OCI-LY1 (cell line): ENCODE results near the gene MMP2.

ENCODE experiments used
- H2AFZ ChIP-seq: fragments of 200-600 bp; sonication (generic), shearing (Covaris generic); 2 replicates; pipeline ENCODE4 v1.6.0; 2014; ENCODE audit warnings: antibody characterized with exemption, mild to moderate bottlenecking, low read length
- H3F3A ChIP-seq: fragments of 200-600 bp; sonication (generic), shearing (Covaris generic); 2 replicates; pipeline ENCODE4 v1.6.0; 2014; ENCODE audit warnings: mild to moderate bottlenecking, antibody characterized with exemption, low read length, moderate library complexity; ENCODE audit not compliant: insufficient read depth
- H3K27ac ChIP-seq: fragments of 200-600 bp; sonication (generic); 2 replicates; pipeline ENCODE4 v1.5.1; 2014; ENCODE audit warnings: low read length, mixed run types, mild to moderate bottlenecking, low read depth; ENCODE audit not compliant: poor library complexity, severe bottlenecking
- H3K27me3 ChIP-seq: fragments of 200-600 bp; sonication (generic); 2 replicates; pipeline ENCODE4 v1.6.0; 2014; ENCODE audit warnings: antibody characterized with exemption, mild to moderate bottlenecking, low read length, moderate library complexity; ENCODE audit not compliant: insufficient read depth
- H3K36me3 ChIP-seq: fragments of 200-600 bp; sonication (generic); 2 replicates; pipeline ENCODE4 v1.6.1; 2014; ENCODE audit warnings: mild to moderate bottlenecking, antibody characterized with exemption, low read length, moderate library complexity, mixed read lengths; ENCODE audit not compliant: insufficient read depth
- H3K4me1 ChIP-seq: fragments of 200-600 bp; sonication (generic); 2 replicates; pipeline ENCODE4 v1.5.1; 2014; ENCODE audit warnings: mild to moderate bottlenecking, low read length, moderate library complexity; ENCODE audit not compliant: insufficient read depth, severe bottlenecking
- H3K4me2 ChIP-seq: fragments of 200-600 bp; sonication (generic), shearing (Covaris generic); 2 replicates; pipeline ENCODE4 v1.6.1; 2014; ENCODE audit warnings: low read length
- H3K4me3 ChIP-seq: fragments of 200-600 bp; sonication (generic); 2 replicates; pipeline ENCODE4 v1.5.1; 2014; ENCODE audit warnings: low read length, low read depth, mild to moderate bottlenecking, mixed read lengths; ENCODE audit not compliant: poor library complexity, severe bottlenecking
- H3K79me2 ChIP-seq: fragments of 200-600 bp; shearing (Covaris generic); 2 replicates; pipeline ENCODE4 v1.6.1; 2016; ENCODE audit warnings: mixed run types, low read length, mixed read lengths; ENCODE audit not compliant: insufficient read depth
- H3K9ac ChIP-seq: fragments of 200-600 bp; sonication (generic), shearing (Covaris generic); 2 replicates; pipeline ENCODE4 v1.6.1; 2014; ENCODE audit warnings: mild to moderate bottlenecking, low read length, mixed read lengths
- H3K9me2 ChIP-seq: fragments of 200-600 bp; sonication (generic), shearing (Covaris generic); 2 replicates; pipeline ENCODE4 v1.6.1; 2014; ENCODE audit warnings: low read depth, mild to moderate bottlenecking, low read length, mixed read lengths
- H3K9me3 ChIP-seq: fragments of 200-600 bp; shearing (Covaris generic); 2 replicates; pipeline ENCODE4 v1.6.1; 2014; ENCODE audit warnings: low read length, mixed read lengths
- H4K20me1 ChIP-seq: fragments of 200-600 bp; sonication (generic), shearing (Covaris generic); 2 replicates; pipeline ENCODE4 v1.6.0; 2016; ENCODE audit warnings: mild to moderate bottlenecking, low read length; ENCODE audit not compliant: insufficient read depth
- EZH2 ChIP-seq: fragments of 200-600 bp; sonication (generic), shearing (Covaris generic); IDR thresholded peaks from 2 replicates; pipeline ENCODE4 v1.8.0; 2017; ENCODE audit warnings: borderline replicate concordance, mixed run types, mild to moderate bottlenecking, antibody characterized with exemption, low read length, moderate library complexity, mixed read lengths
- TF ChIP-seq, protein P1 (sequence below): fragments of 200-600 bp; sonication (generic), shearing (Covaris generic); IDR thresholded peaks from 2 replicates; pipeline ENCODE4 v1.5.1; 2017; ENCODE audit warnings: mild to moderate bottlenecking, antibody characterized with exemption, low read length, moderate library complexity, mixed read lengths

The MMP2 gene

GRCh38 chr16:55464375-55464774, 14.6 kb upstream of the MMP2 start:
- Histone ChIP-seq H3K79me2 (no peaks in the 10 kb centered on the region), H2AFZ (no peak overlapping the region), H3K27me3 (no peaks in the 10 kb centered on the region), H3K4me1 (no peaks in the 10 kb centered on the region), H3K4me3 (no peak overlapping the region), H4K20me1 (no peaks in the 10 kb centered on the region), H3K9me2 (no peaks in the 10 kb centered on the region), H3K9ac (no peak overlapping the region), H3F3A (no peaks in the 10 kb centered on the region), H3K9me3 (no peaks in the 10 kb centered on the region), H3K27ac (no peak overlapping the region), H3K4me2 (no peak overlapping the region), H3K36me3 (no peaks in the 10 kb centered on the region)
- no peak for TF ChIP-seq EZH2
- TF ChIP-seq, protein P1, sequence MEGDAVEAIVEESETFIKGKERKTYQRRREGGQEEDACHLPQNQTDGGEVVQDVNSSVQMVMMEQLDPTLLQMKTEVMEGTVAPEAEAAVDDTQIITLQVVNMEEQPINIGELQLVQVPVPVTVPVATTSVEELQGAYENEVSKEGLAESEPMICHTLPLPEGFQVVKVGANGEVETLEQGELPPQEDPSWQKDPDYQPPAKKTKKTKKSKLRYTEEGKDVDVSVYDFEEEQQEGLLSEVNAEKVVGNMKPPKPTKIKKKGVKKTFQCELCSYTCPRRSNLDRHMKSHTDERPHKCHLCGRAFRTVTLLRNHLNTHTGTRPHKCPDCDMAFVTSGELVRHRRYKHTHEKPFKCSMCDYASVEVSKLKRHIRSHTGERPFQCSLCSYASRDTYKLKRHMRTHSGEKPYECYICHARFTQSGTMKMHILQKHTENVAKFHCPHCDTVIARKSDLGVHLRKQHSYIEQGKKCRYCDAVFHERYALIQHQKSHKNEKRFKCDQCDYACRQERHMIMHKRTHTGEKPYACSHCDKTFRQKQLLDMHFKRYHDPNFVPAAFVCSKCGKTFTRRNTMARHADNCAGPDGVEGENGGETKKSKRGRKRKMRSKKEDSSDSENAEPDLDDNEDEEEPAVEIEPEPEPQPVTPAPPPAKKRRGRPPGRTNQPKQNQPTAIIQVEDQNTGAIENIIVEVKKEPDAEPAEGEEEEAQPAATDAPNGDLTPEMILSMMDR: no peak

DNA sequence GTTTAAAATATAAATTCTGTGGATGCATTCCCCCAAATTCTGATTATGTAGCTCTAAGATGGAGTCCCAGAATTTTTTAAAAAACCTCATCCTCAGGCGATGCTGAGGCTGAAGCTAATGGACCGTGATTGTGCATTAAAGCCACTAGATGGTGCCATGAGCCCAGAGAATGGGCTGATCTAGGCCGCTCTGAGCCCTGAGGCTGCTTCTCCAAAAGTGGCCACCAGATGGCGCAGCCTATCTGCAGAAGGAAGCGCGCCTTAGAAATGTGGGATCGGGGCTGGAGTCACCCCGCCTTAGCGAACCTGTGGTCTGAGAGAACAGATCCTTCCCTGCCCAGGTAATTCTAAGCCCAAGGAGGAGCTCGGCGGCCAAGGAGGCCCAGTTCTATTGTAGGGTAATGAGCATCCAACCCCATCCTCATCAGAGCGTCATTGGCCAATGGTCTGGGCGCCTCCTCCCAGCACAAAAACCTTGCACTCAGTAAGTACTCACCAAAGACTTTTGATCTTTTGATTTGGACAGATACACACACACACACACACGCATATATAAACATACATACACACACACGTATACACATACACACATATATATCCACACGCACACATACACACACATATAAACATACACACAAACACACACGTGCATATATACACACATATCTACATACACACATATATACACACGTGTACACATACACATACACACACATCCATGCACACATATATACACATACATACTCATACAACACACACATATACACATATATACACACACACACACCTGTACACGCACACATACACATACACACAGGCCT, 13.7 kb upstream of the MMP2 start:
- H3K36me3 ChIP-seq: no peaks in the 10 kb centered on the region
- H3K79me2 ChIP-seq: no peaks in the 10 kb centered on the region
- no peak overlapping the region for H3K4me2 ChIP-seq
- no peaks in the 10 kb centered on the region for H3K9me3 ChIP-seq
- no peaks in the 10 kb centered on the region for H4K20me1 ChIP-seq
- H3K4me1 ChIP-seq: no peaks in the 10 kb centered on the region
- no peak overlapping the region for H3K9ac ChIP-seq
- no peaks in the 10 kb centered on the region for H3K27me3 ChIP-seq
- no peak for TF ChIP-seq EZH2
- TF ChIP-seq, protein P1: peak; percentile 100
- H3K9me2 ChIP-seq: no peaks in the 10 kb centered on the region
- no peaks in the 10 kb centered on the region for H3F3A ChIP-seq
- H3K27ac ChIP-seq: no peak overlapping the region
- H2AFZ ChIP-seq: no peak overlapping the region
- no peak overlapping the region for H3K4me3 ChIP-seq

- Histone ChIP-seq H3K4me2 (no peak overlapping the region), H3F3A (no peaks in the 10 kb centered on the region), H3K27ac (no peak overlapping the region), H3K27me3 (no peaks in the 10 kb centered on the region), H3K9me3 (no peaks in the 10 kb centered on the region), H3K9me2 (no peaks in the 10 kb centered on the region), H3K36me3 (no peaks in the 10 kb centered on the region), H3K4me3 (no peak overlapping the region), H2AFZ (no peak overlapping the region), H4K20me1 (no peaks in the 10 kb centered on the region), H3K9ac (no peak overlapping the region), H3K79me2 (no peaks in the 10 kb centered on the region), H3K4me1 (no peaks in the 10 kb centered on the region)
- TF ChIP-seq, protein P1: no peak
Observed at GRCh38 chr16:55466209-55466608, 12.8 kb upstream of the MMP2 start.
